Epithelial cell of esophagus (primary cell): Measurements from ENCODE around the gene FAM163A.

Source experiments
- DNase-seq: peaks from one replicate; pipeline ENCODE4 v3.0.0; 2010; ENCODE audit warnings: low read depth
- H3K4me3 ChIP-seq: 2 replicates; pipeline ENCODE4 v1.5.1; 2011; ENCODE audit warnings: mild to moderate bottlenecking, low read length, control low read depth
- TF ChIP-seq, protein P1 (sequence below): IDR thresholded peaks from 2 replicates; pipeline ENCODE4 v1.5.1; 2011; ENCODE audit warnings: low read depth, mild to moderate bottlenecking, low read length, control low read depth, inconsistent platforms; ENCODE audit not compliant: insufficient read depth; ENCODE audit errors: missing control alignments

FAM163A gene

DNA sequence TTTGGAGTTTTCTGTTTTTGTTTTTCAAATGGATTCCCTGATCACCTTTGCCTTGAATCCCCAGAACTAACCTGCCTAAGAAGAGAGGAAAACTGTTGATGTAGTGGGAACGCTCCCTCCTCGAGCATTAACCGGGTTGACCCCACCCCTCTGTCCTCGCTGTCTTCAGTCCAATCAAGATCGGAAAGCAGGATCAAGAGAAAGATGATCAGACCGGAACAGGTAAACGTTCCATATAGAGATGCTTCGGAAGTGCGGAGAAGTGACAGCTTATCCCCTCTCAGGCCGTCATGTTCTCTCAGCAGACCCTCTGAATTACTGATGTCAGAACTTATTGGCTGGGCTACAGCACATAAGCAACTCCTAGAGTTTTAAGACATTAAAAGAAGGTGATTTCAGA lies 800 bp upstream of the FAM163A start:
- TF ChIP-seq, protein P1, sequence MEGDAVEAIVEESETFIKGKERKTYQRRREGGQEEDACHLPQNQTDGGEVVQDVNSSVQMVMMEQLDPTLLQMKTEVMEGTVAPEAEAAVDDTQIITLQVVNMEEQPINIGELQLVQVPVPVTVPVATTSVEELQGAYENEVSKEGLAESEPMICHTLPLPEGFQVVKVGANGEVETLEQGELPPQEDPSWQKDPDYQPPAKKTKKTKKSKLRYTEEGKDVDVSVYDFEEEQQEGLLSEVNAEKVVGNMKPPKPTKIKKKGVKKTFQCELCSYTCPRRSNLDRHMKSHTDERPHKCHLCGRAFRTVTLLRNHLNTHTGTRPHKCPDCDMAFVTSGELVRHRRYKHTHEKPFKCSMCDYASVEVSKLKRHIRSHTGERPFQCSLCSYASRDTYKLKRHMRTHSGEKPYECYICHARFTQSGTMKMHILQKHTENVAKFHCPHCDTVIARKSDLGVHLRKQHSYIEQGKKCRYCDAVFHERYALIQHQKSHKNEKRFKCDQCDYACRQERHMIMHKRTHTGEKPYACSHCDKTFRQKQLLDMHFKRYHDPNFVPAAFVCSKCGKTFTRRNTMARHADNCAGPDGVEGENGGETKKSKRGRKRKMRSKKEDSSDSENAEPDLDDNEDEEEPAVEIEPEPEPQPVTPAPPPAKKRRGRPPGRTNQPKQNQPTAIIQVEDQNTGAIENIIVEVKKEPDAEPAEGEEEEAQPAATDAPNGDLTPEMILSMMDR = no peak
- DNase-seq = no peak
- H3K4me3 ChIP-seq = no peak overlapping the region

DNA sequence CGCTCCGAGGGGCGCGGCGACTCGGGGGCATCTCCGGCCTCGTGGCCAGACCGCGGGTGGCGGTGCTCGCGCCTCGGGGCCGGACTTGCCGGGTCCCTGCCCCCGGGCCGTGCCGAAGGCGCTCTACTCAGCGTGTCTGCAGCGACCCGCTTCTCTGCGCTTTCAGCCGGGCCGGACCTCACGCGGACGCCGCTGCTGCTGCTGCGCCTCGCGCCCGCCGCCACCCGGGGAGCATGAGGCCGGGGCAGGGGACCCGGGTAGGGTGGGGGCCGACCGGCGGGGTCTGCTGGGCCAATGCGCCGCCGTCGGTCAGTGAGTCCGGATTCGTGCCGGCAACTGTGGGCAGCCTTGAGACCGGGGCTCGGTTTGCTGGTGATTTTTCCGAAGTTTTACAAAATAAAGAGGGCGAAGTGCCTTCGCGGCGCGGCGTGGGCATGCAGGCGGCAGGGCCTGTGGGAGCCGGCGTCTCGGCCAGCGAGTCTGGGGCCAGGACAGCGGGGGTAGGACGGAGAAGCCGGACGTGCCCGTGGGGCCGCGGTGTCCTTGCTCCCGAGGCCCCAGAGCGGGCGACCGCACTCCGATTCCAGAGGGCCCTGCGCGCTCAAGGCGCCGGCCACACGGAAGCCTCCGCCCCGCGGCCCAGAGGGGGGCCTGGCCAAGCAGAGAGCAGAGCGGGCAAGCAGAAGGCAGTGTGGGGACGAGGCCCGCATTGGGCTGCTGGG lies 749 bp downstream of the FAM163A start:
- no peak for DNase-seq
- H3K4me3 ChIP-seq = no peak overlapping the region

DNA sequence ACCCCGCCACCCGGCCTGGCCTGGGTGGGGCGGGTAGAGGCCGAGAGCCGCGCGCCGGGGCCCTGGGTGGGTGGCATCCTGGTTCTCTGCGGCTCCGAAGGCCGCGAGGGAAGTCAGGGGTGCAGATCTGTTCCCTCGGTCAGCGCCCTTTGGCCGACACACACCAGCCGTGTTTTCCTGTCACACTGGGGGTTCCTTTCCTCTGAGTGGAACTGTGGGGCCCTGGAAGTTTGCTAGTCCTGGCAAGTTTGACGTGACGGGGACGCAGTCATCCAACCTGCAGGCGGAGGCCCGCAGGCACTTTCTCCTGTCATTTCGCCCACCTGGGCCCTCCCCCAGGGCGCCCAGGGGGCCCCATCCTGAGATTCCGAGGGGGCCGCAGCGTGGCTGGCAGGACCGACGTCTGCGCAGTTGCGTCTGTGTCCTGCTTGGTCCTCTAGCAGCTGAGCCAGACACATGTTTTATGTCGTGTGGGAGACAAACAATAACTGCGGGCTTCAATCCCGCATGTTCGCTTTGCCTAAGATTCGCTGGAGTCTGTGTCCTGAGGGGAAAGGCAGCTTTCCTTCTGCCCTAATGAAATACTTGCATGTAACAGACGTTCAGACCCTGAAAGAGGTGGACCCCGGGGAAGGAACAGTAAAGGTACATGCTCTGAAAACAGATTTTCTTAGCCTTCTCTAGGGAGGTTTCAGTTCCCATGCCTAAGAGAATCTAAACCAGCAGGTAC lies 1.5 kb downstream of the FAM163A start:
- DNase-seq = no peak
- TF ChIP-seq, protein P1 = no peak
- H3K4me3 ChIP-seq = no peak overlapping the region

More for the DNA sequence above, 749 bp downstream of the FAM163A start:
- TF ChIP-seq, protein P1 = no peak

DNA sequence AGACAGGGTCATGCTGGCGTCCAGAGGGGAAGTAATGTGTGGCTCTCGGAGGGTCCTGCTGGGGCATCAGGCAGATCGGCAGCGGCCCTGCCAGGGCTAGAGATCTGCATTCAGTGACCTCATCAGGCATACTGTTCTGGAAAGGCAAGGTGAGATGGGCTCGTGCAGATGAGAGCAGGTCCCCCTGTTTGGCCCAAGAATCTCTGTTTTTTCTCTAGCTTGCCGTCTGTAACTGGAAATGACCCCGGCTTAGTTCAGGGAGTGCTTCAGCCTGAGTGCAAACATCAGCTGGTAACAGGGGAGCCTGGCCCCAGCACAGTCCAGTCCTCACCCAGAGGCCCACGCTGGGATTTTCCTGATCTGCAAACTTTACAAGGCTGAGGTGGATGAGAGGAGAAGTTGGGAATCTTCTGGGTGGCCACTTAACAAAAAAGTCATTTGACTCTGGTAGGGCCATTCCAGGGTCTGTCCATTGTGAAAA lies 2.1 kb downstream of the FAM163A start:
- TF ChIP-seq, protein P1 = no peak
- H3K4me3 ChIP-seq = no peak overlapping the region
- DNase-seq = no peak

DNA sequence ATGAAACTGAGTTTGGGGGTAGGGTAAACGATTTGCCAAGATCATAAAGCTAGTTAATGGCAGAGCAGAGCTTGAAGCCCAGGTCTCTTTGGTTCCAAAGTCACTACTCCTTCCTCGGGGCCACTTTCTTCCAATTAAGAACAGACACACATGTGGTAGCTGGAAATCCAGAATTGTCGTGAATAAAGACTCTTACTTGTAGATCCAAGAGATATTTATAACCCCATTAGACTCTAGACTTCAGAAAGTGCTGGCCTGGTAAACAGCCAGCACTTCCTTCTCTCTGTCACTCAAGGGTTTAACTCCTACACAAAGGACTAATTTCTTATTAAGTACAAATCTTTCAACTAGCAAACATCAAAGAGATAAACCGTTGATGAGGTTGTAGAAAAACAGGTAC lies 2.7 kb downstream of the FAM163A start:
- no peak overlapping the region for H3K4me3 ChIP-seq
- no peak for DNase-seq
- TF ChIP-seq, protein P1 = no peak

DNA sequence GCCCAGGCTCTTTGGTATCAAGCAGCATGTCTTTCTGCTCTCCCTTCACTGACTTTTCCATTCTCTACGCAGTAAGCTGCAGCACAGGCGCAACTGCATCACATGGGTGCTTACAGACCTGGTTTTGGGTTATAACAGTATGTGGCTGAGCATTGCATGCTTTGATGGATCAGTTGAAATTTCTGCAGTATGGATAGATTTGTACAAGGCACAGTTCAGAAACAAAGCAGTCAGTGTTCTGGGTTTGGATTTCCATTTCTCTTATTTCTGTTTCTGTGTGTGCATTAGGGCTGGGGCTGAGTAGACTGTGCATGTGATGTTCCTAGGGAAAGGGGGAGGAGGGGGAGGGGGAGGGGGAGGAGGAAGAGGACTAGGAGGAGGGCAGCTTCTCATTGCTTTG lies 4.5 kb downstream of the FAM163A start:
- no peak for DNase-seq
- H3K4me3 ChIP-seq = no peak overlapping the region
- TF ChIP-seq, protein P1 = no peak
